IMR-90 (cell line): ENCODE results near the gene CFAP70. TPM values are rescaled to one million over a fixed set of nuclear protein-coding genes. Genes with fewer than 3 reads are reported as not detected.
"Not testable (repeated sequence)": the region's sequence is repeated elsewhere in the genome, so short reads cannot be mapped to it uniquely, and the experiment has no call there.

Source experiments
- ATAC-seq: fragments of 200-7000 bp; cut with Tn5 transposase; 2 replicates; pipeline ENCODE4 v1.9.1; 2020; ENCODE audit warnings: low read depth, mild to moderate bottlenecking, moderate library complexity
- BruUV-seq: library from RNA; stranded (reverse); fragments of 400-500 nt; replicated peaks from 2 replicates; lab custom pipeline; 2021; lab: Mats Ljungman, UMichigan
- CTCF ChIA-PET: fragments of 300-600 bp; formaldehyde crosslinking; extraction: SDS; loops from one replicate; lab custom pipeline; 2021; ENCODE audit warnings: antibody characterized with exemption; lab: Yijun Ruan, JAX
- POLR2A ChIA-PET: fragments of 300-600 bp; sonication (Branson Sonifier 250); formaldehyde crosslinking; loops from one replicate; lab custom pipeline; 2022; ENCODE audit warnings: antibody characterized with exemption; ENCODE audit not compliant: unreplicated experiment; lab: Charles Lee
- DNase-seq: peaks from one replicate; pipeline ENCODE4 v3.0.0; 2013
- H2AFZ ChIP-seq: replicated peaks from 2 replicates; pipeline ENCODE3; 2013; ENCODE audit warnings: low read length, mild to moderate bottlenecking; ENCODE audit not compliant: poor library complexity
- H2AK5ac ChIP-seq: 2 replicates; pipeline ENCODE4 v1.6.1; 2013; ENCODE audit warnings: low read depth, low read length, inconsistent platforms
- H2AK9ac ChIP-seq: replicated peaks from 2 replicates; pipeline ENCODE3; 2013; ENCODE audit warnings: mild to moderate bottlenecking, low read depth, low read length, moderate library complexity; ENCODE audit not compliant: poor library complexity
- H2BK120ac ChIP-seq: 2 replicates; pipeline ENCODE4 v1.6.1; 2013; ENCODE audit warnings: low read depth, low read length, inconsistent platforms
- H2BK15ac ChIP-seq: 3 replicates; pipeline ENCODE4 v1.6.1; 2013; ENCODE audit warnings: low read depth, low read length, inconsistent platforms
- H2BK20ac ChIP-seq: 2 replicates; pipeline ENCODE4 v1.6.1; 2013; ENCODE audit warnings: low read depth, mild to moderate bottlenecking, inconsistent platforms, low read length, moderate library complexity
- H2BK5ac ChIP-seq: 2 replicates; pipeline ENCODE4 v1.6.1; 2013; ENCODE audit warnings: mild to moderate bottlenecking, low read depth, low read length, inconsistent platforms; ENCODE audit not compliant: poor library complexity, severe bottlenecking
- H3K14ac ChIP-seq: replicated peaks from 2 replicates; pipeline ENCODE4 v1.6.1; 2013; ENCODE audit warnings: low read depth, low read length, inconsistent platforms
- H3K18ac ChIP-seq: 2 replicates; pipeline ENCODE4 v1.6.1; 2013; ENCODE audit warnings: low read depth, low read length, control low read depth
- H3K23ac ChIP-seq: 2 replicates; pipeline ENCODE4 v1.6.1; 2013; ENCODE audit warnings: low read depth, low read length, inconsistent platforms
- H3K27ac ChIP-seq: 2 replicates; pipeline ENCODE4 v1.5.1; 2013; ENCODE audit warnings: mild to moderate bottlenecking, control low read depth, low read length; ENCODE audit not compliant: insufficient read depth
- H3K27me3 ChIP-seq: 2 replicates; pipeline ENCODE4 v1.6.1; 2013; ENCODE audit warnings: low read length; ENCODE audit not compliant: control insufficient read depth, insufficient read depth
- H3K36me3 ChIP-seq: 2 replicates; pipeline ENCODE4 v1.6.1; 2013; ENCODE audit warnings: low read length, mixed read lengths; ENCODE audit not compliant: control insufficient read depth, insufficient read depth
- H3K4ac ChIP-seq: 2 replicates; pipeline ENCODE4 v1.6.1; 2013; ENCODE audit warnings: low read depth, low read length, inconsistent platforms
- H3K4me1 ChIP-seq: 2 replicates; pipeline ENCODE4 v1.6.1; 2013; ENCODE audit warnings: low read length, mixed read lengths; ENCODE audit not compliant: control insufficient read depth, insufficient read depth
- H3K4me2 ChIP-seq: 2 replicates; pipeline ENCODE4 v1.6.1; 2013; ENCODE audit warnings: low read depth, mild to moderate bottlenecking, control low read depth, low read length, moderate library complexity
- H3K4me3 ChIP-seq: 2 replicates; pipeline ENCODE4 v1.5.1; 2013; ENCODE audit warnings: low read depth, mild to moderate bottlenecking, control low read depth, low read length, moderate library complexity; ENCODE audit not compliant: insufficient read depth
- H3K56ac ChIP-seq: 2 replicates; pipeline ENCODE4 v1.6.1; 2013; ENCODE audit warnings: low read length, inconsistent platforms; ENCODE audit not compliant: insufficient read depth; ENCODE audit errors: extremely low read depth
- H3K79me1 ChIP-seq, 2 experiments: 2 replicates each; pipeline ENCODE4 v1.6.1; 2013; ENCODE audit warnings: low read length in 2 of 2, inconsistent platforms in 1 of 2, low read depth in 1 of 2
- H3K9ac ChIP-seq: 2 replicates; pipeline ENCODE4 v1.6.1; 2013; ENCODE audit warnings: low read depth, low read length, control low read depth
- H3K9me1 ChIP-seq: 2 replicates; pipeline ENCODE4 v1.6.1; 2013; ENCODE audit warnings: low read length, inconsistent platforms; ENCODE audit not compliant: insufficient read depth
- H3K9me3 ChIP-seq: 2 replicates; pipeline ENCODE4 v1.6.1; 2013; ENCODE audit warnings: low read length; ENCODE audit not compliant: control insufficient read depth, insufficient read depth
- H4K20me1 ChIP-seq: 2 replicates; pipeline ENCODE4 v1.6.1; 2013; ENCODE audit warnings: low read length, inconsistent platforms; ENCODE audit not compliant: insufficient read depth
- H4K5ac ChIP-seq: 2 replicates; pipeline ENCODE4 v1.6.1; 2013; ENCODE audit warnings: mild to moderate bottlenecking, low read depth, low read length, control low read depth
- H4K8ac ChIP-seq, 2 experiments: 2 replicates each; pipeline ENCODE4 v1.6.1; 2013; ENCODE audit warnings: low read depth in 2 of 2, low read length in 2 of 2, control low read depth in 1 of 2, inconsistent platforms in 1 of 2
- H4K91ac ChIP-seq: 2 replicates; pipeline ENCODE4 v1.6.1; 2013; ENCODE audit warnings: low read depth, low read length, inconsistent platforms; ENCODE audit not compliant: insufficient read depth
- WGBS, 2 experiments: methylation state at CpG; one replicate each; pipeline versions ENCODE4 v1.1.5 to v1.1.7; 2013; ENCODE audit warnings: missing lambda C conversion rate in 2 of 2; ENCODE audit not compliant: insufficient read length in 1 of 2; ENCODE audit errors: extremely low coverage in 2 of 2; 5-methylcytosine and 5-hydroxymethylcytosine counted together
- dilution Hi-C: fragments of 300-500 bp; cut with HindIII; formaldehyde crosslinking; loops from one replicate; pipeline ENCODE4 v1.14.3; 2018; ENCODE audit warnings: low sequenced_read_pairs; ENCODE audit not compliant: unreplicated experiment
- in situ Hi-C: fragments of 300-500 bp; cut with MboI; formaldehyde crosslinking; loops from 3 replicates; pipeline ENCODE4 v1.14.3; 2019; ENCODE audit warnings: low sequenced_read_pairs, inconsistent platforms, mixed read lengths
- intact Hi-C: fragments of 100-400 bp; cut with micrococcal nuclease; formaldehyde crosslinking; loops from 2 replicates; pipeline ENCODE4 v1.10.0; 2022
- polyA plus RNA-seq, 3 experiments: library from polyadenylated mRNA; depleted of rRNA; stranded (reverse); fragments of >200 nt; gene quantifications; 2 replicates each; pipeline ENCODE4 v1.2.3, GENCODE V29; 2012; ENCODE audit warnings: low replicate concordance in 1 of 3
- total RNA-seq: library from RNA; depleted of rRNA; stranded (reverse); fragments of >200 nt; gene quantifications from 2 replicates; pipeline ENCODE4 v1.2.3, GENCODE V29; 2012

Gene CFAP70
- total and polyA plus RNA-seq, 2 of the 4 experiments (the other 2 are of a cell fraction): 0.15 to 0.18 TPM

GRCh38 chr10:73323582-73323981 is 35.1 kb downstream of the CFAP70 start:
- H3K18ac ChIP-seq, H3K27me3 ChIP-seq, H4K20me1 ChIP-seq, H3K23ac ChIP-seq, H2BK5ac ChIP-seq, H3K56ac ChIP-seq, H2AK5ac ChIP-seq, dilution Hi-C loops, intact Hi-C loops, H4K5ac ChIP-seq, H2AK9ac ChIP-seq, H3K4me2 ChIP-seq, CTCF ChIA-PET, in situ Hi-C loops, H2BK20ac ChIP-seq, DNase-seq, H4K8ac ChIP-seq, H3K14ac ChIP-seq, ATAC-seq, H3K27ac ChIP-seq, H2AFZ ChIP-seq, H3K4me3 ChIP-seq, H2BK15ac ChIP-seq, H3K79me1 ChIP-seq, H3K4ac ChIP-seq, H3K9me1 ChIP-seq, BruUV-seq, H3K9me3 ChIP-seq, H3K36me3 ChIP-seq, POLR2A ChIA-PET, H2BK120ac ChIP-seq, H3K9ac ChIP-seq, H3K4me1 ChIP-seq, H4K91ac ChIP-seq: not testable (repeated sequence)
- WGBS, 2 experiments: no CpG with 5 or more reads among the region's 5 CpGs
